Hair follicle dermal papilla cell (primary cell): ENCODE results near the gene LDOC1. TPM values are rescaled to one million over a fixed set of nuclear protein-coding genes. Genes with fewer than 3 reads are reported as not detected.

ENCODE experiments used
- total RNA-seq: library from RNA; depleted of rRNA; stranded (reverse); fragments of >200 nt; gene quantifications from 2 replicates; pipeline ENCODE4 v1.2.3, GENCODE V29; 2012

The LDOC1 gene
- 8.3 and 9.6 TPM in 2 replicates for total RNA-seq

GRCh38 chrX:141176586-141177451, at the start of gene LDOC1:
Gene LDOC1, minus strand, starts transcription at chrX:141177129. Its CDS starts 108 bp downstream, at chrX:141177021.

Other genes with a start within 250 kb of the LDOC1 start
- gene SPANXB1, start 174.5 kb downstream of the LDOC1 start, total RNA-seq, result not detected in 2 replicates
- not detected in 2 replicates for gene SPANXC, start 65.4 kb upstream of the LDOC1 start, total RNA-seq